Activated T-cell treated with anti-CD3 and anti-CD28 coated beads for 24 hours (primary cell): Measurements from ENCODE around the gene CLEC5A.
"Not testable (repeated sequence)": the region's sequence is repeated elsewhere in the genome, so short reads cannot be mapped to it uniquely, and the experiment has no call there.

ENCODE experiments used
- DNase-seq: peaks from one replicate; pipeline ENCODE4 v3.0.0-alpha.2; 2020; ENCODE audit warnings: low read depth

Gene CLEC5A

GRCh38 chr7:141949021-141949420 lies 2.2 kb upstream of the CLEC5A start:
- no peak for DNase-seq

GRCh38 chr7:141945356-141945755 lies 1.4 kb downstream of the CLEC5A start:
- DNase-seq = peak; percentile 9

DNA sequence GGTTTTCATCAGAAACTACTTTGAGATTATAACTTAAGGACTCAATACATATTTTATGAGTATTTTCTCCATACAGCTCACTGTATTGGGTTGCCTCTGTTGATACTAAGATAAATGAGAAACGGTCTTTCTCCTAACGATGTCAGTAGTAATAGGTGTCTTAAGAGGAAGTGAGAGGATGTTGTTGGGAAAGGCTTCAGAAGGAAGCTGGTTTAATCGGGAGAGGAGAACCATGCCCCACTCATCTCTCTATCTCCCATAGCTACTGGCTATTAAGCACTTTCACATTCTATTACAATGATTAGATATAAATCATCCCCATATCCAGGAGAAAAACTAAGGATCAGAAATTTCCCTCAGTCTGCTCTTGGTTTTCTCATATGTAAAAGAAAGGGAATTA lies 2.0 kb downstream of the CLEC5A start:
- no peak for DNase-seq

DNA sequence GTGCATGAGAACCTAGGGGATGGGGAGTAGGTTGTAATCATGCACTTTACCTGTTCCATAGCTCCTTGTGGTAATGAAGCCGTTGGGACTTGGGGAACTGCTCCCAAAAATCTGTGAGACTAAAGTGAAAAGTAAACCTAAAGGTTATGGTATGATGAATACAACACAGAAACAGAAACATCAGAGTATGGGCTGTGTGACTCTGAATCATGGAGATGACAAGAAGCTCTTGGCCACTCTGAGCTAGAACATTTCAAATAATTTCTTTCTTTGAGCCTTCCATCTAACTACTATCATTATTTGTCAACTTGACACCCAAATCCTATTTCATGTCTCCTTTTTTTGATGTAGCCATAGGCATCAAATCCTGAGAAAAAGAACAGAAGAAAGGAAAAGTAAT lies 2.9 kb downstream of the CLEC5A start:
- no peak for DNase-seq

DNA sequence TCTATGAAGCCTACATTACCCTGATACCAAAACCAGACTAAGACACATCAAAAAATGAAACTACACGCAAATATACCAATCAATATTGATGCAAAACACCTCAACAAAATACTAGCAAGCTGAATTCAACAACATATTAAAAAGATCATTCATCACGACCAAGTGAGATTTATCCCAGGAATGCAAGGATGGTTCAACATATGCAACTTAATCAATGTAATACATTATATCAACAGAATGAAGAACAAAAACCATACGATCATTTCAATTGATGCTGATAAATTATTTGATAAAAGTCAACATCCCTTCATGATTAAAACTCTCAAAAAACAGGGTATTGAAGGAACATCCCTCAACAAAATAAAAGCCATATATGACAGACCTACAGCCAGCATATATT lies 5.7 kb downstream of the CLEC5A start:
- DNase-seq = no peak

- DNase-seq = no peak
Measured at GRCh38 chr7:141930211-141930610, 16.6 kb downstream of the CLEC5A start.

- DNase-seq = no peak
Measured at GRCh38 chr7:141928845-141929195, 18.0 kb downstream of the CLEC5A start.

DNA sequence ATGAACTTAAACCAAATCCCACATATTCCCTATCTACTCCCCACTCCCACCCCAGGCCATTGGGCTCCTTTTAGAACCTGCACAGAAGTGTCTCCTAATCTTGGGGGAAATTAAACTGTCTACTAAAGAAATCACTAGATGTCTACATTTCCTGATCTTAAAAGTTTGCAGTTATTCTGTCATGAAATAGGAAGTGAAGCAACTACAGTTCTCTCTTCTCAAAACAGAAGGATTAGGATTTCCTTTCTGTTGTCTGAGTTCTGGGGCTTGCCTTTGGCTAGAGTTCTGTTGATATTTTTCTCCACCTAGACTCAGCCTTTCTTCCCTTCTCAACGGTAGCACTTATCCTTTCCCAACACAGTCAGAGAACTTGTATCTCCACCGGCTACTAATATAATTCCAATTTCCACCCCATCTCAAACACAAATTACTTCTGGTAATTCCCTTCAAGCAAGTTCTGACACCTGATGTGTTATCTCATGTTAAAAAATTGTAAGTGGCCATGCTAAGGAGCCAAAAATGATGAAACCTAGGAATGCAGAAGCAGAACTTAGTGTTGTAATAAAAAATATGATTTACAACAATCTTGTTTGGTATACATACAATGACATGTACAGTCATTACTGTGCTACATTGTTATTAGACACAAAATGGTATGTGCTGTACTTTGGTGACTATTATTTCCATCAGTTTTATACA lies 18.5 kb downstream of the CLEC5A start:
- DNase-seq = no peak

DNA sequence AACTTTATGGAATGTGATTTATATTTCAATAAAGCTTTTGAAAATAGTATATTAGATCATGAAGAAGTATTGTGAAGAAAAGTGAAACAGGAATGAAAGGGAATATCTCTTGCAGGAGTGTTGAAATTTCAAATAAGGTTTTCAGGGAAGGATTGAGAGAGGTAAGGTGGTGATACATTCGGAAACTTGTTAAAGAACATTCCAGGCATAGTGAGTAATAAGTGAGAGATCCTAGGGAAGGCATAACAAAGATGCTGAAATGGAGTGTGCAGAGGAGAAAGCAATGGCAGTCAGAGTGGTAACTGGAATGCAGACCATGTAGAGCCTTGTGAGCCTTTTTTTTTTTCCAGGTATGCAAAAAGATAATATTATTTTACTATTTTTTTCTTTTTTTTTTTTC lies 26.5 kb downstream of the CLEC5A start:
- DNase-seq = no peak

DNA sequence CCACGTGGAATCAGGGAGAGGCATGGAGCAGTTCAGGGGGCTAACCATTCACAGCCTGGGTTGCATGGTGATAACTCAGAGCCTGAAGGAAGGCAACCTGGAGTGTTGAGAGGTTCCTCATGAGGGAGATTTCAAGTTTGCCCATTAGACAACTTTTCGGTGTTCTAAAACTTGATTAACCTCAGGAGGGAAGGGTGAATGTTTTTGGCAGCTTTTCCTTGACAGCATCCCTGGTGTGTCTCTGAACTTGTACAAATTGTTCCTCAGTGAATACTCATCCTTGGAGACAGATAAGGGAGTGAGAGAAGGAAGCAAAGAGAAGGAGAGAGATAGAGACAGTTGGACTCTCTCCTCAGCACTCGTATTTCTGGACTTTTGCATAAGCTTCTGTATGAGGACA lies 30.7 kb downstream of the CLEC5A start, which contains the start of gene OR9A4:
TSS of gene OR9A4 (plus strand) at position 301 of the 400 bp plus-strand sequence. CDS start 2,477 bp downstream, outside the sequence.
- no peak for DNase-seq

- DNase-seq = no peak
Measured at GRCh38 chr7:141915565-141915964, 31.2 kb downstream of the CLEC5A start.

GRCh38 chr7:141911391-141911790 lies 35.4 kb downstream of the CLEC5A start:
- DNase-seq = no peak

GRCh38 chr7:141906285-141906684 lies 40.5 kb downstream of the CLEC5A start:
- no peak for DNase-seq

- not testable (repeated sequence) for DNase-seq
Measured at GRCh38 chr7:141899366-141899765, 47.4 kb downstream of the CLEC5A start.

GRCh38 chr7:141891336-141891735 lies 55.4 kb downstream of the CLEC5A start:
- no peak for DNase-seq

DNA sequence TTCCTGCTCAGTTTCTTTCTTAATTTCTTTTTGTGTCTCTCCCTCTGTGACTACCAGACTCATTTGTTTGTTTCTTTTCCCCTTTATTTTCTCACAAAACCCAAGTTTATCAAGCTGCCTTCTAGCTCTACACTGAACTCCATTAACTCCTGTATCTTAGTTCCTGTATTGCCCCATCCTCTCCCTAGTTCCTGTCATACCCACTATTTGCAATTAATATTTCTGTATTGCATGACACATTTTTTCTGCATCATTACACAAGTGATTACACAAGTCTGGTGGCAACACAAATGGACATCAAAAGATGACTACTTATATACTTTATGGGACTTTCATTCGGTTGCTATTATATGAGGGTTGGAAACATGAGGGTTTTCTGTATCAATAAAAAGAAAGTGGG lies 57.5 kb downstream of the CLEC5A start:
- DNase-seq = no peak

- no peak for DNase-seq
Measured at GRCh38 chr7:141884539-141885225, 62.1 kb downstream of the CLEC5A start.

DNA sequence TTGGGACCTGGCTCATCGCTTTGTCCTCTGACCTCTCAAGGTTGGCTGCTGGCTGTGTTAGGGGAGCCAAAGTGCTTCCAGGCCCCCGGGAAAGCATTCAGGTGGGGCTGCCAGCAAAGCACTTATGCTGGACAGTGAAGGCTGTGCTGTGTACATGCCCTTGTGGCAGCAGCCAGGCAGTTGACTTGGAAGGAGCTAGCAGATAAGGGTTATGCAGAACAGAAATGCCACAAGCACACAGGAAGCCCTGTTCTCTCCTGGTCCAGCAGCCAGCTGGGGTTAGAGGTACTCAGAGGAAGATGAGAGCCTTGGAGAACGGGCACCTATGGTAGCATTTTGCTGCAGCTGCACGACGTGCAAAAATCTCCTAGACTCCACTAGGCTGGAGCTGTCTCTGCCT lies 65.8 kb downstream of the CLEC5A start:
- no peak for DNase-seq

DNA sequence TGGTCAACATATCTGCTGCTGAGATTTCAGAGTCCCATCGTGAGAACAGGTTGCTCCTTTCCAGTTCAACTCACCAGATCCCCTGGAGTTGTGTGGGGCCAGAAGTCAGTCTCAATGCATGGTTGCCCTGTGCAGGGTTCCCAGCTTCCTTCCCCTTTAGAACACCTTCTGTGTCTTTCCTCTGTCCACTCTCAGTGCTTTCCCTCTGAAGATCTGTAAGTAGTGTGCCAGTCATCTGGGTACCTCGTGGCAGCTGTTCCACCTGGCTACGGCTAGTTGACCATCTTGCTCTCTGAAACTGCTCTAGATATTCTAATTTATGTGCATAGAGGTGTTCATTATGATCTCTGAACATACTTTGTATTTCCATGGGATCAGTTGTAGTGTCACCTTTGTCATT lies 69.4 kb downstream of the CLEC5A start:
- DNase-seq = no peak
